ENCODE data around the gene TMEM11.

Gene TMEM11

DNA sequence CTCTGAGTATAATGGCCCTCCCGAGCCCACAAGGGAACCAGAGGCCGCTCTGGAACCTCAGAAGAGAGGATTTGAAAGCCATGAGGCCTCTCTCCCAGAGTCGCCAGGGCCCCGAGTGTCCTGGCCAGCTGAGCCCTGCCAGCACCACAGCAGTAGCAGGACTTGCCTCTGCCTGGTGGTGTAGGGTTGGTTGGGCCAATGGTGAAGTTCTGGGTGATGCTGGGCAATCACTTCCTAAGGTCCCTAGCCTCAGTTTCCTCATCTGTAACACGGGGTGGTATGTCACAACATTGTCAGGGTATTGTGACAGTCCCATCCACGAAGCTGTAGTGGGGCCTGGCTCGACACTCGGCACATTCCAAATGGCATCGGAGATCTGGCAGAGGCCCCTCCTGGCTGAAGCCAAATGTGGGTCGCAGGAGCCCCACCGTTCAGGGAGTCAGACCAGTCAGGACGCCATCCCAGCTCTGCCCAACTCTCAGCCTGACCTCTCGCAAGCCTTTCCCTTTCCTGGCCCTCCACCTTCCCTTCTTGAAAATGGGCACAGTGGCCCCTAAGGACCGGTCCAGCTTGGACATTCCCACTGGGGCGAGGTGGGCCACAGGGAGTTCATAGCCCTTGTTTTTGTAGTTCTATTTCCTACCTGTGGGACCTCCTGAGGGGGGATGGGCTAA is 37.5 kb upstream of the TMEM11 start:
- H3K27me3 ChIP-seq (ENCODE audit: insufficient read depth, poor library complexity, severe bottlenecking): peaks cover 3% of the 10 kb centered on the region
- no peak overlapping the region for H3K4me3 ChIP-seq (replicated peaks; ENCODE audit: insufficient read depth, low read length)
- TF ChIP-seq, protein P1, sequence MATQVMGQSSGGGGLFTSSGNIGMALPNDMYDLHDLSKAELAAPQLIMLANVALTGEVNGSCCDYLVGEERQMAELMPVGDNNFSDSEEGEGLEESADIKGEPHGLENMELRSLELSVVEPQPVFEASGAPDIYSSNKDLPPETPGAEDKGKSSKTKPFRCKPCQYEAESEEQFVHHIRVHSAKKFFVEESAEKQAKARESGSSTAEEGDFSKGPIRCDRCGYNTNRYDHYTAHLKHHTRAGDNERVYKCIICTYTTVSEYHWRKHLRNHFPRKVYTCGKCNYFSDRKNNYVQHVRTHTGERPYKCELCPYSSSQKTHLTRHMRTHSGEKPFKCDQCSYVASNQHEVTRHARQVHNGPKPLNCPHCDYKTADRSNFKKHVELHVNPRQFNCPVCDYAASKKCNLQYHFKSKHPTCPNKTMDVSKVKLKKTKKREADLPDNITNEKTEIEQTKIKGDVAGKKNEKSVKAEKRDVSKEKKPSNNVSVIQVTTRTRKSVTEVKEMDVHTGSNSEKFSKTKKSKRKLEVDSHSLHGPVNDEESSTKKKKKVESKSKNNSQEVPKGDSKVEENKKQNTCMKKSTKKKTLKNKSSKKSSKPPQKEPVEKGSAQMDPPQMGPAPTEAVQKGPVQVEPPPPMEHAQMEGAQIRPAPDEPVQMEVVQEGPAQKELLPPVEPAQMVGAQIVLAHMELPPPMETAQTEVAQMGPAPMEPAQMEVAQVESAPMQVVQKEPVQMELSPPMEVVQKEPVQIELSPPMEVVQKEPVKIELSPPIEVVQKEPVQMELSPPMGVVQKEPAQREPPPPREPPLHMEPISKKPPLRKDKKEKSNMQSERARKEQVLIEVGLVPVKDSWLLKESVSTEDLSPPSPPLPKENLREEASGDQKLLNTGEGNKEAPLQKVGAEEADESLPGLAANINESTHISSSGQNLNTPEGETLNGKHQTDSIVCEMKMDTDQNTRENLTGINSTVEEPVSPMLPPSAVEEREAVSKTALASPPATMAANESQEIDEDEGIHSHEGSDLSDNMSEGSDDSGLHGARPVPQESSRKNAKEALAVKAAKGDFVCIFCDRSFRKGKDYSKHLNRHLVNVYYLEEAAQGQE (IDR thresholded peaks at IDR 0.05; ENCODE audit: insufficient replicate concordance, low read depth): no peak
- no peak for TF ChIP-seq GABPA (IDR thresholded peaks at IDR 0.05; ENCODE audit: low read depth)
- TF ChIP-seq SPI1 (IDR thresholded peaks at IDR 0.05; ENCODE audit: borderline replicate concordance, low read depth): no peak
- TF ChIP-seq POLR2AphosphoS5 (IDR thresholded peaks at IDR 0.05; ENCODE audit: low read depth): no peak
- TF ChIP-seq CTCF (IDR thresholded peaks at IDR 0.05; ENCODE audit: insufficient read depth, low read length): no peak

DNA sequence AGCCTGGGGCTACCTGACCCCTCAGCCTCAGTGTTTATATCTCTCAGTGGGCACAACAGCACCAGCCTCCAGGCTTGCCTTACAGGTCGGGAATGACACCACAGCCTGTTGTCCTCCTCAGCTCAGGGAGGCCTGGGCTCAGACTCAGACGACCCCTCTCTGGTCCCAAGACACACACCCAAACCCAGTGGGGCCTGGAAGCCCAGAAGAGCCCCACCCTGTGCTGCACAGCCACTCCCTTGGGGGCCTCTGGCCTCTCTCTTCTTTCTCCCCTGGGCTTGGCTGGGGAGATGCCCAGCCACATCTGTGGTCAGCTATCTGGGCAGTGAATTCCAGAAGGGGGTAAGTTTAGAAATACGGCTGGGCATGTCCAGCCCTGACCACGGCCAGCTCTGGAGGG is 36.9 kb upstream of the TMEM11 start:
- Histone ChIP-seq H3K4me3 (replicated peaks; ENCODE audit: insufficient read depth, low read length) (no peak overlapping the region), H3K27ac (replicated peaks) (no peak overlapping the region), H3K27me3 (ENCODE audit: insufficient read depth, poor library complexity, severe bottlenecking) (peaks cover 3% of the 10 kb centered on the region)
- no peak for DNase-seq (ENCODE audit: low read depth in 1 of 2, low spot score in 1 of 2)
- no peak for TF ChIP-seq CTCF (IDR thresholded peaks at IDR 0.05; ENCODE audit: insufficient read depth, low read length)
- no peak for TF ChIP-seq GABPA (IDR thresholded peaks at IDR 0.05; ENCODE audit: low read depth)
- no peak for TF ChIP-seq POLR2AphosphoS5 (IDR thresholded peaks at IDR 0.05; ENCODE audit: low read depth)
- TF ChIP-seq, protein P1 (IDR thresholded peaks at IDR 0.05; ENCODE audit: insufficient replicate concordance, low read depth): no peak
- TF ChIP-seq SPI1 (IDR thresholded peaks at IDR 0.05; ENCODE audit: borderline replicate concordance, low read depth): no peak

More for the DNA sequence above, 37.5 kb upstream of the TMEM11 start:
- H3K27ac ChIP-seq (replicated peaks): no peak overlapping the region
- DNase-seq (ENCODE audit: low read depth in 1 of 2, low spot score in 1 of 2): no peak

DNA sequence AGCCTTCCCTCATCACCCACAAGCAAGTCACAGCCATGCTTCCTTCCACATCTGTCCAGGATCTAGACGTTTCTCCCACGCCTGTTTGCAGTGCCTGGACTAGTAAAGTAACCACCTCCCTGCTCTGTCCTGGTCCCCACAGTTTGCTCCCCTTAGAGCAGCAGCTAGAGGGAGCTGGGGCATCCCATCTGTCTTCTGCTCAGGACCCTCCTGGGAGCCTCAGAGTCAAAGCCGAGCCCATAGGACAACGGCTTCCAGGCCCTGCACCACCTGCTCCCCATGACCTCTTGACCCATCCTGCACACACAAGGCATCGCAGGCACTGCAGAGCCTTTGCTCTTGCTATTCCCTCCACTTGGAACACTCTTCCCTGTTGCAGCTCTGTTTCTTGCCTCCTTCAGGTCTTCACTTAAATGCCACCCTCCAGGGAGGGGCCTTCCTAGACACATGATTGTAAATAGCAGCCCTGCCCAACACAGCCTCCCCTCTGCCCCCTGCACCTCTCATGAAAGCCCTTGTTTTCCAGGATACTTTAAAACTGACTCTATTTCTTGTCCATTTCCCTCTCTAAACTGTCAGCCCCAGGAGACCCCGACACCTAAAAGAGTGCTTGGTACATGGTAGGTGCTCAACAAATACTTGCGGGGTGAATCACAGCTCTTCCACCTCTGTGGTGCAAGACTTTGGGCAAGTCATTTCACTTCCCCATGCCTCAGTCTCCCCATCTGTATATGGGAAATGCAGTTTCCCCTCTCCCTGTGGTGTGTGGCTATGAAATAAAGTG is 36.2 kb upstream of the TMEM11 start:
- Histone ChIP-seq H3K27me3 (ENCODE audit: insufficient read depth, poor library complexity, severe bottlenecking) (peaks cover 3% of the 10 kb centered on the region), H3K27ac (replicated peaks) (no peak overlapping the region), H3K4me3 (replicated peaks; ENCODE audit: insufficient read depth, low read length) (no peak overlapping the region)
- DNase-seq (ENCODE audit: low read depth in 1 of 2, low spot score in 1 of 2): no peak
- TF ChIP-seq SPI1 (IDR thresholded peaks at IDR 0.05; ENCODE audit: borderline replicate concordance, low read depth) (no peak), GABPA (IDR thresholded peaks at IDR 0.05; ENCODE audit: low read depth) (no peak), POLR2AphosphoS5 (IDR thresholded peaks at IDR 0.05; ENCODE audit: low read depth) (no peak), CTCF (IDR thresholded peaks at IDR 0.05; ENCODE audit: insufficient read depth, low read length) (no peak)
- TF ChIP-seq, protein P1 (IDR thresholded peaks at IDR 0.05; ENCODE audit: insufficient replicate concordance, low read depth): no peak
